Caki2 (cell line): ENCODE measurements around the gene KLHDC7A. TPM values are rescaled to one million over a fixed set of nuclear protein-coding genes. Genes with fewer than 3 reads are reported as not detected.
A peak's percentile ranks its signal among the peaks of the same experiment; 100 is the strongest.

Experiments used
- DNase-seq: peaks from one replicate; pipeline ENCODE4 v3.0.0-alpha.2; 2015; ENCODE audit warnings: low read depth
- in situ Hi-C: cut with HindIII; loops from 2 replicates; pipeline ENCODE4 v1.10.0; 2016; ENCODE audit warnings: low sequenced_read_pairs, low pct_unique_long_range_greater_than_20kb, mixed read lengths
- total RNA-seq: library from RNA; depleted of rRNA; stranded (reverse); fragments of >200 nt; shearing (Covaris generic); gene quantifications from 2 replicates; pipeline ENCODE4 v1.2.3, GENCODE V29; 2014; ENCODE audit warnings: low replicate concordance; rRNA removed

KLHDC7A gene
- total RNA-seq, 1 experiment from 2014 or later = 14.4 TPM

GRCh38 chr1:18530587-18531502 lies 50.1 kb downstream of the KLHDC7A start:
- peak; percentile 45 for DNase-seq
- in situ Hi-C loops = no loop called here

- in situ Hi-C loops = no loop called here
- DNase-seq = no peak
These were observed 50.7 kb downstream of the KLHDC7A start for GRCh38 chr1:18531503-18531845.

- in situ Hi-C loops = no loop called here
- no peak for DNase-seq
These were observed 51.9 kb downstream of the KLHDC7A start for GRCh38 chr1:18532390-18533170.

GRCh38 chr1:18533259-18533658 lies 52.5 kb downstream of the KLHDC7A start:
- DNase-seq = no peak
- in situ Hi-C loops = no loop called here

- in situ Hi-C loops = no loop called here
- DNase-seq = no peak
These were observed 54.1 kb downstream of the KLHDC7A start for GRCh38 chr1:18534810-18535205.

Other genes with a start within 250 kb of the KLHDC7A start
- not detected in 2 replicates for gene PAX7, start 149.9 kb downstream of the KLHDC7A start, total RNA-seq